HepG2 (cell line): ENCODE results near the gene HBQ1.
"Not testable (repeated sequence)": the region's sequence is repeated elsewhere in the genome, so short reads cannot be mapped to it uniquely, and the experiment has no call there.

Experiments
- ARNT2 ChIP-seq: sonication (generic); formaldehyde crosslinking; IDR thresholded peaks from 2 replicates; pipeline ENCODE4 v1.8.0; 2022; ENCODE audit warnings: mild to moderate bottlenecking, low read depth, missing genetic modification reagents, moderate library complexity
- BCLAF1 ChIP-seq: fragments of 450-650 bp; IDR thresholded peaks from 2 replicates; pipeline ENCODE4 v1.6.1; 2017; ENCODE audit warnings: mild to moderate bottlenecking
- CTCF ChIP-seq: sonication (generic); formaldehyde crosslinking; IDR thresholded peaks from 2 replicates; pipeline ENCODE4 v1.5.0; 2020; ENCODE audit warnings: mild to moderate bottlenecking, missing genetic modification reagents, moderate library complexity
- DNMT3B ChIP-seq: conservative IDR thresholded peaks from 2 replicates; pipeline ENCODE4 v1.6.1; 2016; ENCODE audit warnings: missing biosample characterization, control low read depth
- FOXK1 ChIP-seq: sonication (generic); formaldehyde crosslinking; IDR thresholded peaks from 2 replicates; pipeline ENCODE4 v1.4.0; 2020; ENCODE audit warnings: low read depth, missing genetic modification reagents, borderline replicate concordance
- KAT7 ChIP-seq: IDR thresholded peaks from 2 replicates; pipeline ENCODE4 v1.6.1; 2018; ENCODE audit warnings: borderline replicate concordance, missing compliant biosample characterization
- POLR2A ChIP-seq, 2 experiments: IDR thresholded peaks; 2 replicates each; pipeline ENCODE4 v1.6.1; 2011; ENCODE audit warnings: low read depth in 2 of 2, low read length in 2 of 2, mild to moderate bottlenecking in 1 of 2, moderate library complexity in 1 of 2; ENCODE audit not compliant: insufficient read depth in 1 of 2
- POLR2AphosphoS5 ChIP-seq: IDR thresholded peaks from 2 replicates; pipeline ENCODE4 v1.6.1; 2012; ENCODE audit warnings: low read depth, low read length
- TP53 ChIP-seq: sonication (generic); formaldehyde crosslinking; conservative IDR thresholded peaks from 2 replicates; pipeline ENCODE4 v1.4.0; 2020; ENCODE audit warnings: missing genetic modification reagents
- ZBTB10 ChIP-seq: sonication (generic); formaldehyde crosslinking; IDR thresholded peaks from 2 replicates; pipeline ENCODE4 v1.4.0; 2020; ENCODE audit warnings: missing genetic modification reagents, borderline replicate concordance
- ZBTB40 ChIP-seq, 2 experiments: fragments of 450-650 bp in 1 of 2; sonication (generic) in 1 of 2; formaldehyde crosslinking in 1 of 2; IDR thresholded peaks; 2 replicates each; pipeline versions ENCODE4 v1.6.1 to v1.8.0; 2016 to 2022; ENCODE audit warnings: antibody characterized with exemption in 1 of 2, mild to moderate bottlenecking in 1 of 2, missing genetic modification reagents in 1 of 2
- ZNF672 ChIP-seq: sonication (generic); formaldehyde crosslinking; IDR thresholded peaks from 2 replicates; pipeline ENCODE4 v1.8.1; 2022; ENCODE audit warnings: missing genetic modification reagents
- ZZZ3 ChIP-seq: sonication (generic); formaldehyde crosslinking; IDR thresholded peaks from 2 replicates; pipeline ENCODE4 v1.4.0; 2020; ENCODE audit warnings: missing genetic modification reagents, mild to moderate bottlenecking, borderline replicate concordance

GRCh38 chr16:211631-212180, 31.4 kb downstream of the HBQ1 start:
- not testable (repeated sequence) for TF ChIP-seq KAT7 (CRISPR knock-in tag); TP53; DNMT3B (CRISPR knock-in tag); FOXK1 (CRISPR knock-in tag); CTCF (CRISPR knock-in tag); ZNF672 (CRISPR knock-in tag); ZBTB40 (IDR thresholded peaks at IDR 0.05); ZBTB40 (CRISPR knock-in tag; IDR thresholded peaks at IDR 0.05); POLR2A (IDR thresholded peaks at IDR 0.05; ENCODE audit: insufficient read depth in 1 of 2, low read depth in 2 of 2, low read length in 2 of 2); POLR2AphosphoS5; ARNT2 (CRISPR knock-in tag); ZBTB10 (CRISPR knock-in tag); ZZZ3 (CRISPR knock-in tag); BCLAF1
